ENCODE data around the gene SLC38A11.

SLC38A11 gene

DNA sequence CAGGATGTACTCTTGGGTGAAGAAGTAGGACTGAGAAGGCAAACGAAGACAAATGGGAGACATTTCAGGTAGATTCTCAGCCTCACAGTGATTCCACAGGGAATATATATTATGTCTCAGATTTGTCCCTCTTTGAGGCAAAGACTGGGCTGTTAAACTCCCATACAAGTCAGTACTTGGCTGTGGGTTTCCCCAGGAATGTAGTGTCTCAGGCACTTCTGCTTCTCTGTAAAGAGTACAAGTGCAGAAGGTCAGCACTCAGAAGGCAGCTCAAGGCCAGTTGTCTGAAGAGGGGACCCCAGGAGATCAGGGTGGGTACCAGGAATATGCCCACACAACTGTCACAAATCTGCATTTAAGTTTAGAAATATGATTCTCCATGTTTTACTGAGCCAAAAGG lies 73.8 kb downstream of the SLC38A11 start (continued):
- TF ChIP-seq PATZ1 (CRISPR knock-in tag; IDR thresholded peaks at IDR 0.05; ENCODE audit: borderline replicate concordance) (no peak), CSDC2 (CRISPR knock-in tag; IDR thresholded peaks at IDR 0.05) (no peak), OSR1 (CRISPR knock-in tag; IDR thresholded peaks at IDR 0.05) (no peak), SNAI2 (CRISPR knock-in tag; IDR thresholded peaks at IDR 0.05) (no peak), ZC3H10 (CRISPR knock-in tag; IDR thresholded peaks at IDR 0.05) (no peak), ZNF565 (CRISPR knock-in tag; conservative IDR thresholded peaks at IDR 0.05; ENCODE audit: low read depth) (no peak), ZNF8 (CRISPR knock-in tag; IDR thresholded peaks at IDR 0.05) (no peak), TCF4 (CRISPR knock-in tag; IDR thresholded peaks at IDR 0.05; ENCODE audit: borderline replicate concordance) (no peak), ZNF70 (CRISPR knock-in tag; IDR thresholded peaks at IDR 0.05) (no peak), RARB (CRISPR knock-in tag; IDR thresholded peaks at IDR 0.05) (no peak), GLIS3 (CRISPR knock-in tag; IDR thresholded peaks at IDR 0.05) (no peak), BACH2 (CRISPR knock-in tag; IDR thresholded peaks at IDR 0.05; ENCODE audit: borderline replicate concordance) (no peak), POU6F1 (CRISPR knock-in tag; IDR thresholded peaks at IDR 0.05; ENCODE audit: borderline replicate concordance, low read depth) (no peak), ZFP3 (CRISPR knock-in tag; IDR thresholded peaks at IDR 0.05) (no peak), ARNTL (CRISPR knock-in tag; IDR thresholded peaks at IDR 0.05; ENCODE audit: borderline replicate concordance, low read depth) (no peak)

- ATAC-seq: no peak
- TF ChIP-seq, protein P1, sequence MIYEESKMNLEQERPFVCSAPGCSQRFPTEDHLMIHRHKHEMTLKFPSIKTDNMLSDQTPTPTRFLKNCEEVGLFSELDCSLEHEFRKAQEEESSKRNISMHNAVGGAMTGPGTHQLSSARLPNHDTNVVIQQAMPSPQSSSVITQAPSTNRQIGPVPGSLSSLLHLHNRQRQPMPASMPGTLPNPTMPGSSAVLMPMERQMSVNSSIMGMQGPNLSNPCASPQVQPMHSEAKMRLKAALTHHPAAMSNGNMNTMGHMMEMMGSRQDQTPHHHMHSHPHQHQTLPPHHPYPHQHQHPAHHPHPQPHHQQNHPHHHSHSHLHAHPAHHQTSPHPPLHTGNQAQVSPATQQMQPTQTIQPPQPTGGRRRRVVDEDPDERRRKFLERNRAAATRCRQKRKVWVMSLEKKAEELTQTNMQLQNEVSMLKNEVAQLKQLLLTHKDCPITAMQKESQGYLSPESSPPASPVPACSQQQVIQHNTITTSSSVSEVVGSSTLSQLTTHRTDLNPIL (CRISPR knock-in tag; IDR thresholded peaks at IDR 0.05; ENCODE audit: low read depth): no peak
These were observed 75.3 kb downstream of the SLC38A11 start for GRCh38 chr2:164879901-164880535.

GRCh38 chr2:164877927-164878326 lies 77.4 kb downstream of the SLC38A11 start:
- ATAC-seq: no peak
- no peak for TF ChIP-seq ZFP30 (CRISPR knock-in tag; IDR thresholded peaks at IDR 0.05)
- no peak for TF ChIP-seq BACH2 (CRISPR knock-in tag; IDR thresholded peaks at IDR 0.05; ENCODE audit: borderline replicate concordance)
- no peak for TF ChIP-seq OSR1 (CRISPR knock-in tag; IDR thresholded peaks at IDR 0.05)

- ATAC-seq: no peak
- no peak for TF ChIP-seq CSDC2 (CRISPR knock-in tag; IDR thresholded peaks at IDR 0.05)
- TF ChIP-seq SNAI2 (CRISPR knock-in tag; IDR thresholded peaks at IDR 0.05): no peak
- TF ChIP-seq RARB (CRISPR knock-in tag; IDR thresholded peaks at IDR 0.05): no peak
- no peak for TF ChIP-seq GLIS3 (CRISPR knock-in tag; IDR thresholded peaks at IDR 0.05)
- no peak for TF ChIP-seq TOX (CRISPR knock-in tag; IDR thresholded peaks at IDR 0.05; ENCODE audit: borderline replicate concordance)
- TF ChIP-seq ZFP30 (CRISPR knock-in tag; IDR thresholded peaks at IDR 0.05): no peak
- no peak for TF ChIP-seq ESRRG (CRISPR knock-in tag; IDR thresholded peaks at IDR 0.05)
- TF ChIP-seq TCF4 (CRISPR knock-in tag; IDR thresholded peaks at IDR 0.05; ENCODE audit: borderline replicate concordance): no peak
- TF ChIP-seq, protein P1 (CRISPR knock-in tag; IDR thresholded peaks at IDR 0.05; ENCODE audit: low read depth): no peak
- TF ChIP-seq CSRNP3 (CRISPR knock-in tag; IDR thresholded peaks at IDR 0.05): no peak
- no peak for TF ChIP-seq OSR1 (CRISPR knock-in tag; IDR thresholded peaks at IDR 0.05)
- TF ChIP-seq ZNF70 (CRISPR knock-in tag; IDR thresholded peaks at IDR 0.05): no peak
- TF ChIP-seq BACH2 (CRISPR knock-in tag; IDR thresholded peaks at IDR 0.05; ENCODE audit: borderline replicate concordance): no peak
- TF ChIP-seq ARNTL (CRISPR knock-in tag; IDR thresholded peaks at IDR 0.05; ENCODE audit: borderline replicate concordance, low read depth): no peak
- no peak for TF ChIP-seq PPARA (CRISPR knock-in tag; IDR thresholded peaks at IDR 0.05; ENCODE audit: borderline replicate concordance)
These were observed 78.2 kb downstream of the SLC38A11 start for GRCh38 chr2:164877169-164877568.

Measured in SK-N-SH treated with all-trans-retinoic acid at 6 μM for 48 hours (cell line).